ENCODE data around the gene EPB41L3. TPM values are rescaled to one million over a fixed set of nuclear protein-coding genes. Genes with fewer than 3 reads are reported as not detected.
"Not testable (repeated sequence)": the region's sequence is repeated elsewhere in the genome, so short reads cannot be mapped to it uniquely, and the experiment has no call there.

Gene EPB41L3
- total and polyA plus RNA-seq, 12 donors: 36.5 to 236 (median 140) TPM

DNA sequence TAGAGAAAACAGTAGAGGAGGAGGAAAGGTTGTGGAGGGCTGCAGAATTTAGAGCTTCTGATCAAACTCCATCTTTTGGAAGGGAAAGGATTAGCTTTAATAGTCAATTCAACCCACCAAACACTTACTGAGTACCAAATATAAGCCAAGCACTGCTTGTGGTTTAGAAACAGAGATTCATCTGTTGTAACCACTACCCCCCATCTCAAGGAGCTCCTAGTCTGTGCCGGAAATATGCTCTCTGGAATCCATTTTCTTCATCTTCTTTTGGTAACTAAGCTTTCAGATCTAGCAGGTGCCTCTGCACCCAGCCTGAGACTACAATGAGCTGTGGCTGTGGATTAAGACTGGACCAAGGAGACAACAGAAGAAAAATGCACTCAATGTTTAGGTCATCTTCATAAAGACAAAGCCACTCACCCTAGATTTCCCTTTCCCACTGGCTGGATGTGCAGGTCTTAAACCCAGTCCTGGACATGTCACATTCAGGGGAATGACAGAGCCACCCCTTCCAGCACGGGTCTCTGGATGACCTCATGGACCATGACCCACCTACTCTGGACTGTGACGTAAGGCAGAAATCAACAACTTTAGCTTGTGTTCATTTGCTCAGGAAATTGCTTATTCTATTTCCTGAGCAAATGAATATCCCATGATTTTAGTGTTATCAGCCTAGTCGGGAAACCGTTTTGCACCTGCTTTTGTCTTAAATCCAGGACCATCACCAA lies 52.9 kb downstream of the EPB41L3 start:
- 74 to 87% (median 80%) methylated on average over 5 of the region's 5 CpGs for WGBS, 4 donors
- H3K4me1 ChIP-seq (replicated peaks in 1 of 2): no peaks in the 10 kb centered on the region
- no peak overlapping the region for H3K4me3 ChIP-seq
- intact Hi-C loops (cut with DNase I): no loop called here
- H3K27me3 ChIP-seq: no peaks in the 10 kb centered on the region
- no peaks in the 10 kb centered on the region for H3K9me3 ChIP-seq (replicated peaks in 1 of 3)
- TF ChIP-seq POLR2A (IDR thresholded peaks at IDR 0.05) (no peak), CTCF (IDR thresholded peaks at IDR 0.05) (no peak)
- H3K36me3 ChIP-seq (replicated peaks in 1 of 2): peaks cover 0 to 3% of the 10 kb centered on the region in 2 donors
- DNase-seq: no peak
- H3K27ac ChIP-seq: no peak overlapping the region

DNA sequence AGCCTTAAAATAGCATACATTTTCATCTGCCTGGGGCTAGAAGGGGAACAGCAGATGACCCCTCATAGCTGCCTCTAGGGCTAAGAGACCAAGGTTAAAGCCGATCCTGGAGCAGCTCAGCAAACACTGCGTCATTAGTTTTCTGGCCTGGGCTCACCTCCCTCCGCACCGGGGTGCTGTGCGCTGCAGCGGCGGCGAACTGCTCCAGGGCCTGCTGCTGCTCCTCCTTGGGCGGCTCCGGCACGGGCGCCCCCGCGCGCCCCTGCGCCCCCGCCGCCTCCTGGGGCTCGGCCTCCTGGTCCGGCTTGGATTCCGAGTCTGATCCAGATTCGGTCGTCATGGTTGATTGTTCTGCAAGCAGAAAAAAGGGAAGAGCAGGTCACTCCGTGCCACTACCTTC lies 55.0 kb downstream of the EPB41L3 start:
- Histone ChIP-seq H3K27ac (peak overlapping the region in 1 of 5 donors; percentile 40), H3K4me3 (no peak overlapping the region), H3K27me3 (no peaks in the 10 kb centered on the region), H3K4me1 (replicated peaks in 1 of 2) (peaks cover 0 to 6% of the 10 kb centered on the region in 2 donors), H3K36me3 (replicated peaks in 1 of 2) (peaks cover 0 to 3% of the 10 kb centered on the region in 2 donors), H3K9me3 (replicated peaks in 1 of 3) (no peaks in the 10 kb centered on the region)
- TF ChIP-seq CTCF (IDR thresholded peaks at IDR 0.05) (no peak), POLR2A (IDR thresholded peaks at IDR 0.05) (peak in 1 of 2 donors; percentile 27)
- intact Hi-C loops (cut with DNase I): no loop called here
- DNase-seq: peak; percentile 34 to 69 (median 44)
- WGBS, 4 donors: 39 to 73% (median 49%) methylated on average over 11 to 24 of the region's 24 CpGs

DNA sequence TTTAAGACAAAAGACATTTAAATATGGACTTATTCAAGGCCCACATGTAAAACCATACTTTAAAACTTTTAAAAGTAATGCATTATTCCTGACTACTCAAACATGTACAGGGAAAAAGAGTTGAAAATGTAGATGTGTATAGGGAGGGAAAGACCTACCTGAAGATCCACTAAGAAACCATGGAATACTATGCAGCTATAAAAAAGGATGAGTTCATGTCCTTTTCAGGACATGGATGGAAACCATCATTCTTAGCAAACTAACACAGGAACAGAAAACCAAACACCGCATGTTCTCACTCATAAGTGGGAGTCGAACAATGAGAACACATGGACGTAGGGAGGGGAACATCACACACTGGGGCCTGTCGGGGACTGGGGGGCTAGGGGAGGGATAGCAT lies 55.8 kb downstream of the EPB41L3 start:
- H3K36me3 ChIP-seq (replicated peaks in 1 of 2); DNase-seq; intact Hi-C loops (cut with DNase I); H3K27ac ChIP-seq; H3K9me3 ChIP-seq (replicated peaks in 1 of 3); H3K27me3 ChIP-seq; H3K4me3 ChIP-seq: not testable (repeated sequence)
- peaks cover 0 to 10% of the 10 kb centered on the region in 2 donors for H3K4me1 ChIP-seq (replicated peaks in 1 of 2)
- WGBS, 4 donors: 93 to 100% (median 96%) methylated on average over 4 of the region's 4 CpGs

- intact Hi-C loops (cut with DNase I): no loop called here
- 92 to 96% (median 95%) methylated on average over 2 of the region's 2 CpGs for WGBS, 4 donors
- H3K36me3 ChIP-seq (replicated peaks in 1 of 2): peaks cover 0 to 3% of the 10 kb centered on the region in 2 donors
- H3K27ac ChIP-seq: no peak overlapping the region
- no peak for DNase-seq
- H3K4me3 ChIP-seq: no peak overlapping the region
- H3K9me3 ChIP-seq (replicated peaks in 1 of 3): no peaks in the 10 kb centered on the region
- peaks cover 0 to 21% of the 10 kb centered on the region in 2 donors for H3K4me1 ChIP-seq (replicated peaks in 1 of 2)
- no peak for TF ChIP-seq POLR2A (IDR thresholded peaks at IDR 0.05)
- no peak for TF ChIP-seq CTCF (IDR thresholded peaks at IDR 0.05)
- no peaks in the 10 kb centered on the region for H3K27me3 ChIP-seq
Measured at GRCh38 chr18:5484526-5484925, 59.3 kb downstream of the EPB41L3 start.

GRCh38 chr18:5481621-5482020 lies 62.2 kb downstream of the EPB41L3 start:
- H3K4me1 ChIP-seq (replicated peaks in 1 of 2): peaks cover 0 to 22% of the 10 kb centered on the region in 2 donors
- no peak for DNase-seq
- H3K27me3 ChIP-seq: no peaks in the 10 kb centered on the region
- intact Hi-C loops (cut with DNase I): no loop called here
- no peaks in the 10 kb centered on the region for H3K9me3 ChIP-seq (replicated peaks in 1 of 3)
- no peaks in the 10 kb centered on the region for H3K36me3 ChIP-seq (replicated peaks in 1 of 2)
- no peak overlapping the region for H3K27ac ChIP-seq
- no peak for TF ChIP-seq POLR2A (IDR thresholded peaks at IDR 0.05)
- TF ChIP-seq CTCF (IDR thresholded peaks at IDR 0.05): no peak
- no peak overlapping the region for H3K4me3 ChIP-seq
- 95 to 100% (median 99%) methylated on average over 5 of the region's 5 CpGs for WGBS, 4 donors
